HG03159 (cell line): Measurements from ENCODE around the gene PRELP.

Source experiments
- ATAC-seq: cut with Tn5 transposase; IDR thresholded peaks from one replicate; pipeline ENCODE4 v1.9.1; 2021; ENCODE audit warnings: mild to moderate bottlenecking, moderate library complexity; ENCODE audit not compliant: unreplicated experiment

Gene PRELP

DNA sequence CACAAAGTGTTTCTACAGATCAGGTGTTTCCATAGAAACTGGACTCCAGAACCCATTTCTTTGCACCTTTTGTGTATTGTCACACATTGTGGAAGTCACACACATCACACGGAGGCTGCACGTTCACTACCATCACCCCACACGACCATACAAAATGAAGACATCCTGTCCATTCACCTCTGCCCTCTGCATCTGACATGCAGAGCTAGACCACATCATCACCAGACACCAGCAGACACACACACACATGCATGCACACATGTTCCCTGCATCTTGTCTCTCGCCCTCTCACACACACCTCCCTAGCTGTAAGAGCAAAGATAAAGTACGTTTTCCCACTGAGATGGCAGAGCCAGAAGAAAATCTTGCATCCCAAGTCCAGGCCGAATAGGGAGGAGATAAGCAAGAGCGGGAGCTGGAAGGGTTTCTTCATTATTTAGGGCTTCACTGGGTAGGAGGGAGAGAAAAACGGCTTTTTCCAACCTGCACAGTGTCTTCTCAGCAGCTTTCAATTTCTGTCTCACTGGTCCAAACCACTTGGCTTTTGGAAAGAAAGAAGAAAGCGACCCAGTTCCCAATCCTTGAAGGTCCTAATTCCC is 709 bp downstream of the PRELP start:
- ATAC-seq, result no peak

DNA sequence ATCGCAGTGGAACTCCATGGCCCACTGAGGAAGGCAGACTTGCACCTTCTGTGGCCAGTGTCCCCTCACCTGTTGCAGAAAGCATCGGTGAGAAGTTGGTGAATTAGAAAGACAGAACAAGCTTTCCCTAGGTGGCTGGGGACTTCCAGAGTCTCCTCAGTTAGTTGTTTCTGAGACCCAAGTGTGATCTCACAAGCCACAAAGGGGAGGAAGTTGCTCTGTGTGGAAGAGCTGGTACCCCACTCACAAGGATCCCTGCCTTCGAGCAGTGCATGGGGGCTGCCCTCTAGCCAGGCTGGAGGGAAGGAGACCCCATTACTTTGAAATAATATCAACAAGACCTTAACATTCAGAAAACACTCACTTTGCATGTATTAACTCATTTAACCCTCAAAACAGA is 2.1 kb downstream of the PRELP start:
- ATAC-seq, result no peak

DNA sequence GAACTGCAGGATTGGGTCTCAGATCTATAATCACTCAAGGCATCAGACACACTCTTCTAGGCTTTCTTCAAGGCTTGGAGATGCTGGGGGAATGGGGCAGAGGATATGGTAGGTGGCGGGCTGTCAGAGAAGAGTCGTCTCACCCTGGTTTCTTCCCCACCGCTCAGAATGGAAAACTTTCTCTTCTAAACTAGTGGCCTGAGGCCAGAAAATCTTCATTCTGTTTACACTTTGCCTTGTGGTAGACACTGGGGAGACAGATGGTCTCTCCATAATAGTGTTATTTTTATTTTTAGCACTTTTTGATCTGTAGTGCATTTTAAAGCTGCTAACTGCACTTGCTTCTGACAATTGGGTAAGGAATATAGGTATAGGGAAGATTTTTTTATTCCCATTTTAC is 2.6 kb downstream of the PRELP start:
- ATAC-seq, result no peak

DNA sequence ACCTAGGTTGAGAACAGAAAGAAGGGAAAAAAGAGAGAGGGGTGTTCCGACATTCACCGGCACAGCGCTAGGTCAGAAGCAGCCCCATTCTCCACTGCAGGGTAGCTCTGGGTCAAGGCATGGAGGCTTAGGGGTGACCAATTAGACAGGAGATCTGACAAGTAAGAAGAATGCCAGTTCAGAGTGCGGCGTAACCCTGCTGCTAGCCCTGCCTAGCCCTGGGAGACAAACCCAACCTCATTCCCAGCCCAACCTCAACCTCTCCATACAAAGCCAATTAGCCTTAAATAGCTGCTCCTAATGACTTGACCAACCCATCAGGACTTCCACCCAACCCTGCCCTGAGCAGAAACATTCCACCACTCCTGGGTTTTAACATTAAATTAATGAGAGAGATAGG is 3.4 kb downstream of the PRELP start:
- no peak for ATAC-seq

DNA sequence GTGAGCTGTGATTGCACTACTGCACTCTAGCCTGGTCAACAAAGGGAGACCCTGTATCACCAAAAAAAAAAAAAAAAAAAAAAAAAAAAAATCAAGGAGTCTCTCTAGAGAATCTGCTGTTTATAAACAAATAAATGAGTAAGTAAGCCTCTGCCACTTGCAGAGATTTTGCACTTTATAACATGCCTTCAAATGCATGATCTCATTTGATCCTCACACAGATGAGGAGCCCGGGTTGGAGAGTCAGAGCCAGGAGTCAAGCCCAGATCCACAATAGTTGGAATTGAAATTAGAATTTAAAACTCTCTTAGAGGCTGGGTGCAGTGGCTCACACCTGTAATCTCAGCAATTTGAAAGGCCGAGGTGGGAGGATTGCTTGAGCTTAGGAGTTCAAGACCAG is 4.0 kb downstream of the PRELP start:
- ATAC-seq, result no peak

DNA sequence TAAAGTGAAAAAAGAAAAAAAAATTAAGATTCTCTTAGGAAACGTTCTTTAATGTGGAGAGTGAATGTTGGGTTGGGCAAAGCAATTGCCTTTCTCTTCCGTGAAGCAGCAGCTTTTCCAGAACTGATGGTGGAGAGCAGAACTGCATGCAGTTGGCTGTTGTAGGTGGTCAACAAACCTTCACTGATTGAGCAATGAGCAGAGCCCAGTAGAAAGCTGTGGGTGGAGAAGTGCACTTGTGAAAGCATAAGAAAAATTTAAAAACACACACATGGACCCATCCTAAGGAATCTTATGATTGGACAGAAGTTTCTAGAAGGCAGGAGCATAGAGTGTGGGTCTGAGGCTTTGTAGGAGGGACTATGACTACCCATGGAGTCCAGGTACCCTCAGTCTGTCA is 4.5 kb downstream of the PRELP start:
- no peak for ATAC-seq

DNA sequence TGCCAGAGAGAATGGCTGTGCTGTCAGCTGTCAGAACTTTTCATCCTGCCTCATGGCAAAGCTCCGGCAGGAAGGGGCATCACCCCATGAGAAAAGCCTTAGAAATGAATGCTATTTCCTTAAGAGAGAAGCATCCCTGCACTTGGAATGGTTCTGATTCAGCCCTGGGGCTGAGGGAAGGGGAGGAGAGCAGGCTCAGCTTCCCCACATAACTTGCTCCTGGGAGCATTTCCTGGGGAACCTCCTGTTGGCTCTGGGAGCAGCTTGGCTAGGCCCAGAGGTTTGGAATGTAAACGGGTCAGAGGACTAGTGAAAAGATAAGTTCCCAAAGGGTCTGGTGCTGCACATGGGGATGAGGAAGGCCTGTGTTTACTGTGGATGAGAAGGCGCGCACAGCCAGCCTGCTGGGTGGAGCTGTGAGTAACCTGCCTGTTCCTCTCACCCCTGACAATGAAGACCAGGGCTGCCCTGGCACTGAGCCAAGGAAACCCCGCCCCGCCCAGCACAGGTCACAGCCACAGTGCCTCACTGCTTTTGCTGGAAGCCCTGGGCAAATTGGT is 5.0 kb downstream of the PRELP start:
- no peak for ATAC-seq

DNA sequence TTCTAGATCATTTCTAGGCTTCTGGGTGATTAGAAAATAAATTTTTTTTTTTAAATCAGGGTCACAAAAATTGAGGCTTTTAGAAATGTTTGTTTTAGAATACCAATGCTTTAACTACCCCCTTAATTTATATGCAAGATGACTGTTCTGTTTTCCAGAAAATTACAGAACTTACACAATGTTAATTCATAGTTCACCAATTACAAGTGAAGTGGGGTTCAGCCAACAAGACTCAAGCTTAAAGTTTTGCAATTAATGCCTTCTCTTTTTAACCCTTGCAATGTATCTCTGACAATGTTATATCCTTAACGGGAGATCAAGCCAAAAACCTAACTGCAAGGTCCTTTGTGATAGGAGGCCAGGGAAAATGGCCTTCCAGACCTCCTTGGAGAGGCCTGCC is 5.6 kb downstream of the PRELP start:
- ATAC-seq, result no peak

DNA sequence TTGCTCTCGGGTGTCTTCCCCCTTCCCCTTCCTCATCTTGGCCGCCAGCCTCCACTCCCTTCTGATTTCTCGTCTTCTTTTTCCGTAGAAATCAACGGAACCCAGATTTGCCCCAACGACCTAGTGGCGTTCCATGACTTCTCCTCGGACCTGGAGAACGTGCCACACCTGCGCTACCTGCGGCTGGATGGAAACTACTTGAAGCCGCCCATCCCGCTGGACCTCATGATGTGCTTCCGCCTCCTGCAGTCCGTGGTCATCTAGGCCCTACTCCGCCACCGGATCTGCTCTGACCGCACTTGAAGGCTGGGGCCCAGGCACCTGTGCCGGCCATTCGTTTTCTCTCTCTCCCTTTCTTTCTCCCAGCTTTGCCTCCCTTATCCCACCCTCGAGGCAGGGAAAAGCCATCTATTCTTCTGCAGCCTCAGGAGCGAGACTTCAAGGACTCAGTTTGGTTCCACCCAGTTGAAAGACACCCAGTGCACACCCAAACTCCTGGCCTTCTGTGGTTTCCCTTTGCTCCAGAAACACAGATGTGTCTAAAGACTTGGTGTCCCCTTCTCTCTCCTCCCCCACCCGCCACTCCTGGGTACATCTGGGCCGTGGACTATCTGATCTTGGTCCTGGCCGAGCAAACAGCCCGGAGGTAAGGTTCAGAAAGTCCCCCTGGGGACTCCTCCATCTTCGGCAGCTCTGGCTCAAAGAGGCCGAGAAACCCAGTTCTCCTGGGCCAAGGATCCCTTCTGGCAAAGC is 11.2 kb downstream of the PRELP start:
- no peak for ATAC-seq

DNA sequence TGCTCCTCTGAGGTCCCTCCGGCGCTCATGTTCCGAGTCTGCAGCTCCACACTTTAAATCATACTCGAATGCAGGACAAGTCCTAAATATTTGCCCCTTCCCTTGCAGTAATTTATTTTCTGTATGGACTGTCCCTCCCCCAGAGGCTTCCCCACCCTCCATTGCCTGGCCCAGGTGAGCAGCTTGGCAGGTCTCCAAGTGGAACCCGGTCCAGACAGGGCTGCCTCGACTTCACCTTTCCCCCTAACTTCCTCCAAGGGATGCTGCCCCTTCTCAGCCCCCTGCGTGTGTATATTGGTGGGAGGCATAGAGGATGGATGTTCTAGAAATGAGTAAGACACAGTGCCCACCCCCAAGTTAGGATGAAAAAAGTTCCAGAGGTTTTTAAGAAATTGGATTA is 12.9 kb downstream of the PRELP start:
- no peak for ATAC-seq

DNA sequence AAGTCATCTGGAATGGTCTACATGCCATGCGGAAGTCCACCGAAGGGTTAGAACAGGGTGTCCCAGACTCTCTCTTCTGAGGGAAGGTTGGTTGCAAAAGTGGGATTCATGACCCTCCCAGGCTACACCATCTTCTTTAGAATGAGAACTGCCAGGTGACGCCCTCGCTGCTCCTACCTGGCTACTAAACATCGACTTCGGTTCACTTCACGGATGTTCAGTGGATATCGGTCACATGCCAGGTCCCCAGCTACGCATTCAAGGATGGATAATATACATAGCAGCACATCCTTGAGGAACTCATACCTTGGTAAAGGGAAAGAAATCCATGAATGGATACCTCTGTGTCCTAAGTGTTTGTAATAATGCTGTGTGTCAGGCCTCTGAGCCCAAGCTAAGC is 15.0 kb downstream of the PRELP start:
- no peak for ATAC-seq

DNA sequence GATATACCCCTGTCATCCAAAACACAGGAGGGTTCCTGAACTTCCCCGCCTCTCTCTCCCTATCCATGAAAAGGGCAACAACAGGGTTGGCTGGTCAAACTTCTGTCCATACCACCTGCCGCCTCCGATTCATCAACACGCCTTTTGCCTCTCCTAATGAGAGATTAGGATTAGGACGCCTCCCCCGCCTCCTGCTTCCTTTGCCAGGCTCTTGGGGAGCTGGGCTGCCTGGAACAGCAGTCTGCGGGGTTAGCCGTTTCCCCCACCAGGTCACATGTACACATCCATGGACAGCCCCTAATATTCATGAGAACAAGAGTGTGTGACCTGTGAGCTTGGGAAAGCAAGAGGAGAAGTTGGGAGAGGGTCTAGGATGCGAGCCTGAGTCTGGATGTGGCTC is 16.1 kb downstream of the PRELP start:
- ATAC-seq, result no peak

DNA sequence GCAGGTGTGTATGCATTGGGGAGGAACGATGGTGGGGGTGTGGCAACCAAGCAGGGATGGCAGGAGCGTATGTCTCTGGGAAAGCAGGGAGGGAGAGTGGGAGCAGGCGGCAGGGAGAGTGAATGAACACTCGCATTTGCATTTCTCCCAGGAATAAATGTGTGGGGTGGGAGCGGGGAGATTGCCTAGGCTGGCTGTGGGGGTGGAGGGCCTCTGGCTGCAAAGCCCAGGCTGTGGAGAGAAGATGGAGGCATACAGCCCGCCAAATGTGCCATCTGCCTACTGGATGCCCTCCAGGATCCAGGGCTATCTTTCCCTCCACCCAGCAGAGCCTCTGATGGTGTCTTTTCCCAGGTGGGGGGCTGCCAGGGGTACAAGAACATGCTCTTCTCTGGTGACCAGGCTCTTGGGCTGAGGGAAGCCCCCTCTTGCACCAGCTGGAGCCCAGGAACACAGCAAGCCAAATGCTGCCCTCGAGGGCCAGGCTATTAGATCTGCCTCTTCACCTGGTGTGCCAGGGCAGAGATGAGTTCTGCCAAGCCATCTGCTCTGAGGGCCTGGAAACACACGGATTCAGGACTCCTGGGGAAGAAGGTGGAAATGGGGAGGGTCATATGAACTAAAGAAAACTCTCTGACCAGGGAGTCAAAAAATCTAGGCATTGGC is 16.6 kb downstream of the PRELP start:
- no peak for ATAC-seq

DNA sequence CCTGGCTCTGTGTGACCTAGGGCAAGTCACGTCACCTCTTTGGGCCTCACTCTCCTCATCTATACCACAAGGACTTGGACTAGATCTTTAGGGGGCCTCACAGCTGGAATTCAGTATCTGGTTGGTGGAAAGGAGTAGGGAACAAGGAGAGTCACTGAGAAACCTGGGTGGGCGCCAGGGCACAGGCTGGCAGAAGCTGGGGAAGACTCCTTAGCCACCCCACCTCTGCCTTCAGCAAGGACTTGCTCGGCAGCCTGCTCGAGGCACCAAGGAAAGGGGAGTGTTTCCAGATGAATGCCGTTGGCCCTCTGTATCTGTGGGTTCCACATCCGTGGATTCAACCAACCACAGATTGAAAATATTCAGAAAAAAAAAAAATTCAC is 17.1 kb downstream of the PRELP start:
- ATAC-seq, result no peak

DNA sequence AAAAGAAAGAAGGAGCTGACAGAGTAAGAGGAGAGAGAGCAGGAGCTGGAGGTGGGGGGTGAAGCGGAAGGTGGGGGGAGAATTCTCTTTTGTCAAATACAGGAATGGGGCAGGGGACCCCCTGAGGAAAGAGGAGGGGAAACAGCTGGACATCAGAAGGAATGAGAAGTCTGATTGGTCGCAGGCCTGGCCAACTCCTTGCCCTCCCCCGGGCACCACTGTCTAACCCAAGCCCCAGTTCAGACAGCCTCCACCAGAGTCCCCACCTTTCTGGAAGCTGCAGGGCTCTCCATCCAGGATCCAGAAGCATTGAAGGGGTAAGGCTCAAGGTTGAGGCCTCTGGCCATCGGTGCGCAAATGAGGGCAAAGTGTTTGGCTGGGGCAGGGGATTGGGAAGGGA is 18.3 kb downstream of the PRELP start, which contains the start of gene OPTC:
TSS of gene OPTC (plus strand) at position 253 of the 400 bp plus-strand sequence. CDS start 1,853 bp downstream, outside the sequence.
- no peak for ATAC-seq

DNA sequence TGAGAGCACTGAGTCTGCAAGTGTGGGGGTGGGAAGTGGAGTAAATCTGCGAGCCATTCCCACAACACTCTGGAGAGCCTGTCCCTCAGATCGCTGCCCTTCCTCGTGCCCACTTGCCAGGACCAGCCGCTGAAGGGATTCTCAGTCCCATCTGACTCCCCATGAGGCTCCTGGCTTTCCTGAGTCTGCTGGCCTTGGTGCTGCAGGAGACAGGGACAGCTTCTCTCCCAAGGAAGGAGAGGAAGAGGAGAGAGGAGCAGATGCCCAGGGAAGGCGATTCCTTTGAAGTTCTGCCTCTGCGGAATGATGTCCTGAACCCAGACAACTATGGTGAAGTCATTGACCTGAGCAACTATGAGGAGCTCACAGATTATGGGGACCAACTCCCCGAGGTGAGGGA is 20.2 kb downstream of the PRELP start:
- ATAC-seq, result no peak

DNA sequence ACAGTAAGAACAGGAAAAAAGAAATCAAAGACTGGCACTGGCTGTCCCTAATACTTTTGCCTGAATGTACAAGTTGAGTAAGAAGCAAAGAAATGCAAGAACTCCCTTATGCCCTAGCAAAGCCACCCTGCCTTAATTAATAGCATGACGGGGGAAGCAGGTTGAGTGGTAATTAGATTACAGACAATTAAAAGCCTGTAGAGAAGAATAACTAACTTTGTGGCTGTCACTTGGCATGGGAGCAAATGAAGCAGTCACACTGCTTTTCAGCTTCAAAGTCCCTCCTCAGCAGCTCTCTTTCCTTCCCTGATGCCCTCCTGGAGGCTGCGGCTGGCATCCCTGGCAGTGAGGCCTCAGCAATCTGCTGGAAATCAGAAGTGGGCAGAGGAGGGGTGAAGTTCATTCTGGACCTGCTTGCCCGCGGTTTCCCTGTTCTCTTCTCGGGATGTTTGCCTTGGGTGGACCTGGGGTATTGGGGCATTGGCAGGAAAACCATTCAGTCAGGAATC is 21.7 kb downstream of the PRELP start:
- ATAC-seq, result no peak

DNA sequence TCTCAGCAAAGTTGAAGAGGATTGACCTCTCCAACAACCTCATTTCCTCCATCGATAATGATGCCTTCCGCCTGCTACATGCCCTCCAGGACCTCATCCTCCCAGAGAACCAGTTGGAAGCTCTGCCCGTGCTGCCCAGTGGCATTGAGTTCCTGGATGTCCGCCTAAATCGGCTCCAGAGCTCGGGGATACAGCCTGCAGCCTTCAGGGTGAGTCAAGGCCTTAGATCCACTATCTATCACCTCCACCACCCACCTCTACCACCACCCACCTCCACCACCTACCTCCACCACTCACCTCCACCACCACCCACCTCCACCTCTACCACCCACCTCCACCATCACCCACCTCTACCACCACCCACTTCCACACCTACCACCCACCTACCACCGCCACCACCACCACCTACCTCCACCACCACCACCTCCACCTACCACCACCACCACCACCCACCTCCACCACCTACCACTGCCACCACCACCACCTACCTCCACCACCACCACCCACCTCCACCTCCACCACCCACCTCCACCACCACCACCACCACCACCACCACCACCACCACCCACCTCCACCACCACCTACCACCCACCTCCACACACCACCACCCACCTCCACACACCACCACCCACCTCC is 24.2 kb downstream of the PRELP start:
- ATAC-seq, result no peak

DNA sequence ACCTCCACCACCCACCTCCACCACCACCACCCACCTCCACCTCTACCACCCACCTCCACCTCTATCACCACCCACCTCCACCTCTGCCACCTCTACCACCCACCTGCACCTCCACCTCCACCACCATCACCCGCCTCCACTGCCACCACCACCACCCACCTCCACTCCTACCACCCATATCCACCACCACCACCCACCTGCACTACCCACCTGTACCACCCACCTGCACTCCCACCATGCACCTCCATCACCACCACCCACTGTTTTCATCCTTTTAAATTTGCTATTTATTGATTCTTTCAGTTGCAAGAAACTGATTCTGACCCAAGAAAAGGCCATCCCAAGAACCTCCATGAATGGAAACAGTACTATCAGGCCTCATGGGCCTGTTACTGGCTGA is 24.7 kb downstream of the PRELP start:
- ATAC-seq, result no peak

DNA sequence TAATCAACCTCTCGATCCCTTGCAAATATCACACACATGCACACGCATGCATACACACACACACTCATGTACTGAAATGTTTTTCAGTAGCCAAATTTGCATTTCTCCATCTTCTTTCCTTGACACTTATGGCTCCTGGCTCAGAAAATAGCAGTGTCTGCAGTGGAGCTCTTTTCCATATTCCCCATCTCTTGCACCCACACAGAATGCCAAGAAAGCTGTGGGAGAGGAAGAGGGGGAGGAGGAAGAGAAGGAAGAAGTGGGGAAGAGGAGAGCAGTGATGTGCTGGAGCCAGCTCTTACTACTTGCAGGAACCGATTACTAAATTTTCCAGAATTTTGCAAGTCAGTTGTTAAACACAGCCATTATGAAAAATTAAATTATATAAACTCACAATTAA is 28.2 kb downstream of the PRELP start:
- ATAC-seq, result no peak
